ENCODE data around the gene ZMYM2. TPM values are rescaled to one million over a fixed set of nuclear protein-coding genes. Genes with fewer than 3 reads are reported as not detected.

The ZMYM2 gene
- total RNA-seq, 1 donor from 2014 or later: 303 TPM

DNA sequence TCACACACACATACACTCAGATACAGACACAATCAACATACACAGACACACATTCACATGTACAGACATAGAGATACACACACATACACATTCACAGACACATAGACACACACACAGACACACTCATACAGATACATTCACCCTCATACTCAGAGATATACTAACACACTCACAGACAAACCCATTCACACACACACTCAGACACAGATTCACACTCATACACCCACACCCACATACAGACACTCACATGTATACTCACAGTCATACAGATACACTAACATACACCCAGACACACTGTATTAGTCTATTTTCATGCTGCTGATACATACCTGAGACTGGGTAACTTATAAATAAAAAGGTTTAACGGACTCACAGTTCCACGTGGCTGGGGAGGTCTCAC lies 171.5 kb downstream of the ZMYM2 start:
- no peak overlapping the region for H3K27ac Mint-ChIP-seq
- Histone ChIP-seq H3K4me1 (peaks cover 7% of the 10 kb centered on the region), H3K4me2 (no peak overlapping the region), H3K27ac (no peak overlapping the region), H3K9ac (no peak overlapping the region), H3F3A (ENCODE audit: low read depth) (peaks cover 10% of the 10 kb centered on the region), H3K79me2 (ENCODE audit: low read depth) (no peaks in the 10 kb centered on the region), H3K9me3 (ENCODE audit: low read depth) (no peaks in the 10 kb centered on the region), H2AFZ (replicated peaks) (no peak overlapping the region), H3K27me3 (peaks cover 73% of the 10 kb centered on the region), H3K36me3 (no peaks in the 10 kb centered on the region), H4K20me1 (ENCODE audit: low read depth) (no peaks in the 10 kb centered on the region), H3K4me3 (no peak overlapping the region)
- no peaks in the 10 kb centered on the region for H3K9me3 Mint-ChIP-seq
- no peaks in the 10 kb centered on the region for H3K4me1 Mint-ChIP-seq
- TF ChIP-seq EZH2 (IDR thresholded peaks at IDR 0.05) (no peak), EZH2phosphoT487 (IDR thresholded peaks at IDR 0.05) (no peak), CTCF (IDR thresholded peaks at IDR 0.05) (no peak)
- DNase-seq (ENCODE audit: low spot score): no peak
- H3K36me3 Mint-ChIP-seq: no peaks in the 10 kb centered on the region
- H3K4me3 Mint-ChIP-seq: no peak overlapping the region
- peaks cover 13% of the 10 kb centered on the region for H3K27me3 Mint-ChIP-seq (ENCODE audit: insufficient read depth, low read depth)

GRCh38 chr13:20130652-20131051 lies 172.1 kb downstream of the ZMYM2 start:
- H3K9me3 Mint-ChIP-seq: no peaks in the 10 kb centered on the region
- no peak overlapping the region for H3K9ac ChIP-seq
- H3K79me2 ChIP-seq (ENCODE audit: low read depth): no peaks in the 10 kb centered on the region
- no peak overlapping the region for H3K27ac Mint-ChIP-seq
- no peak for DNase-seq (ENCODE audit: low spot score)
- H3K4me3 Mint-ChIP-seq: no peak overlapping the region
- H3K27me3 Mint-ChIP-seq (ENCODE audit: insufficient read depth, low read depth): peaks cover 13% of the 10 kb centered on the region
- no peaks in the 10 kb centered on the region for H3K9me3 ChIP-seq (ENCODE audit: low read depth)
- no peaks in the 10 kb centered on the region for H3K36me3 ChIP-seq
- peaks cover 10% of the 10 kb centered on the region for H3F3A ChIP-seq (ENCODE audit: low read depth)
- TF ChIP-seq EZH2phosphoT487 (IDR thresholded peaks at IDR 0.05) (no peak), CTCF (IDR thresholded peaks at IDR 0.05) (no peak), EZH2 (IDR thresholded peaks at IDR 0.05) (no peak)
- H3K4me1 Mint-ChIP-seq: no peaks in the 10 kb centered on the region
- peaks cover 7% of the 10 kb centered on the region for H3K4me1 ChIP-seq
- H2AFZ ChIP-seq (replicated peaks): no peak overlapping the region
- no peak overlapping the region for H3K4me3 ChIP-seq
- no peak overlapping the region for H3K27ac ChIP-seq
- H4K20me1 ChIP-seq (ENCODE audit: low read depth): no peaks in the 10 kb centered on the region
- H3K36me3 Mint-ChIP-seq: no peaks in the 10 kb centered on the region
- peaks cover 73% of the 10 kb centered on the region for H3K27me3 ChIP-seq
- H3K4me2 ChIP-seq: no peak overlapping the region

DNA sequence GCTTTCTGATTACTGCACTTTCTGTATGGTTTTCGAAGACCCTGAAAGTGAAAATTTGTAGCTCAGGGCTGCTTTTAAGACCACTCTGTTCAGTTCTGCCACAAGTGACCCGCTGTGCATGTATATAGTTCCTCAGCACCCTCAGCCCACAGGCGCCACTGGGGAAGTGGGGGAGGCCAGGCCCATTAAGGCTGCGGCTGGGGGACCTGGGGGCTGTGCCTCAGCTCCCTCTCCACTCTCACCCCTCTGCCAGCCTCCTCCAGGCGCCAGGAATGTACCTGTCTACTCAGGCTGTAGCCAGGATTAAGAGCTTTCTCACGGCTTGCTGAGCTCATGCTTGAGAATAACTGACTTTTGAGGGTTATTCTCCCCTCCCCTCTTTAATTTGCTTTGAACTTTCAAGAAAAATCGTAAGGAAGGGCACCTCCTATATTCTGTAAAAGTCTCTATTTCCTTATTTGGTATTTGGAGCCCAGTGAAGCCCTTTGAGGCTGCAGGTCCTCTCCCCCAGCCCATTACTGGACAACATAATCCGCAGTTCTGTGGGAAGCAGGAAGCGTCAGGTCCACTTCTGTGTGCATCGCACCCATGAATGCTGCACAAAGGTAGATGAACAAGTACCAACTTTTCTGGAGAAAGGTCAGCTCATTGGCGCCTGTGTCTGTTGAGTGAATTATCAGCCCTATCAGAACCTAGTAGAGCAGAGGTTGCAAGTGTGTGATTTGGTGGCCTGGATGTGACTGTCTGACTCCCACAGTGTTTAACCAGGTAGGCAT lies 172.7 kb downstream of the ZMYM2 start:
- no peaks in the 10 kb centered on the region for H4K20me1 ChIP-seq (ENCODE audit: low read depth)
- H3K9me3 ChIP-seq (ENCODE audit: low read depth): no peaks in the 10 kb centered on the region
- no peak for DNase-seq (ENCODE audit: low spot score)
- no peak overlapping the region for H2AFZ ChIP-seq (replicated peaks)
- no peak for TF ChIP-seq EZH2 (IDR thresholded peaks at IDR 0.05)
- TF ChIP-seq CTCF (IDR thresholded peaks at IDR 0.05): no peak
- TF ChIP-seq EZH2phosphoT487 (IDR thresholded peaks at IDR 0.05): no peak
- peaks cover 7% of the 10 kb centered on the region for H3K4me1 ChIP-seq
- H3K36me3 ChIP-seq: no peaks in the 10 kb centered on the region
- Mint-ChIP-seq H3K9me3 (no peaks in the 10 kb centered on the region), H3K27ac (no peak overlapping the region), H3K36me3 (no peaks in the 10 kb centered on the region), H3K4me1 (no peaks in the 10 kb centered on the region), H3K4me3 (no peak overlapping the region), H3K27me3 (ENCODE audit: insufficient read depth, low read depth) (peaks cover 13% of the 10 kb centered on the region)
- H3K79me2 ChIP-seq (ENCODE audit: low read depth): no peaks in the 10 kb centered on the region
- H3K4me3 ChIP-seq: no peak overlapping the region
- H3K4me2 ChIP-seq: no peak overlapping the region
- H3K27me3 ChIP-seq: peaks cover 73% of the 10 kb centered on the region
- H3F3A ChIP-seq (ENCODE audit: low read depth): peaks cover 10% of the 10 kb centered on the region
- H3K27ac ChIP-seq: no peak overlapping the region
- H3K9ac ChIP-seq: no peak overlapping the region
